Measurements from ENCODE around the gene LAMTOR3. TPM values are rescaled to one million over a fixed set of nuclear protein-coding genes. Genes with fewer than 3 reads are reported as not detected.

LAMTOR3 gene
- total RNA-seq, 4 donors from 2014 or later: 13.2 to 28.6 (median 21.1) TPM

- no peaks in the 10 kb centered on the region for H3K4me1 ChIP-seq
- H3K27ac ChIP-seq: no peak overlapping the region
- H3K4me3 ChIP-seq: no peak overlapping the region
- H3K36me3 ChIP-seq: no peaks in the 10 kb centered on the region
- DNase-seq: no peak
- H3K27me3 ChIP-seq: no peaks in the 10 kb centered on the region
- TF ChIP-seq POLR2A (IDR thresholded peaks at IDR 0.05): no peak
- TF ChIP-seq CTCF (IDR thresholded peaks at IDR 0.05): no peak
- H3K9me3 ChIP-seq: no peaks in the 10 kb centered on the region
These were observed 48.3 kb downstream of the LAMTOR3 start for GRCh38 chr4:99845708-99846469.

- Histone ChIP-seq H3K27ac (no peak overlapping the region), H3K9me3 (no peaks in the 10 kb centered on the region), H3K36me3 (no peaks in the 10 kb centered on the region), H3K4me3 (no peak overlapping the region), H3K4me1 (no peaks in the 10 kb centered on the region), H3K27me3 (no peaks in the 10 kb centered on the region)
- DNase-seq: no peak
- TF ChIP-seq POLR2A (IDR thresholded peaks at IDR 0.05) (no peak), CTCF (IDR thresholded peaks at IDR 0.05) (no peak)
These were observed 49.0 kb downstream of the LAMTOR3 start for GRCh38 chr4:99845179-99845578.

GRCh38 chr4:99844048-99844447 lies 50.2 kb downstream of the LAMTOR3 start:
- Histone ChIP-seq H3K27ac (no peak overlapping the region), H3K9me3 (no peaks in the 10 kb centered on the region), H3K4me1 (no peaks in the 10 kb centered on the region), H3K4me3 (no peak overlapping the region), H3K27me3 (no peaks in the 10 kb centered on the region), H3K36me3 (no peaks in the 10 kb centered on the region)
- DNase-seq: no peak
- no peak for TF ChIP-seq CTCF (IDR thresholded peaks at IDR 0.05)

- TF ChIP-seq CTCF (IDR thresholded peaks at IDR 0.05) (no peak), POLR2A (IDR thresholded peaks at IDR 0.05) (no peak)
- Histone ChIP-seq H3K36me3 (no peaks in the 10 kb centered on the region), H3K4me3 (no peak overlapping the region), H3K4me1 (no peaks in the 10 kb centered on the region), H3K27me3 (no peaks in the 10 kb centered on the region), H3K9me3 (no peaks in the 10 kb centered on the region), H3K27ac (no peak overlapping the region)
- no peak for DNase-seq
These were observed 50.8 kb downstream of the LAMTOR3 start for GRCh38 chr4:99843413-99843812.

- no peaks in the 10 kb centered on the region for H3K36me3 ChIP-seq
- H3K27ac ChIP-seq: no peak overlapping the region
- H3K4me1 ChIP-seq: no peaks in the 10 kb centered on the region
- H3K9me3 ChIP-seq: no peaks in the 10 kb centered on the region
- H3K4me3 ChIP-seq: no peak overlapping the region
- TF ChIP-seq POLR2A (IDR thresholded peaks at IDR 0.05) (no peak), CTCF (IDR thresholded peaks at IDR 0.05) (no peak)
- DNase-seq: no peak
- H3K27me3 ChIP-seq: no peaks in the 10 kb centered on the region
These were observed 53.1 kb downstream of the LAMTOR3 start for GRCh38 chr4:99841129-99841528.
